Suprapubic skin (tissue), 4 donors: ENCODE results near the gene PAK2.

Source experiments
- EP300 ChIP-seq: sonication (generic); formaldehyde crosslinking; IDR thresholded peaks from one replicate; pipeline ENCODE4 v1.6.1; 2017; ENCODE audit warnings: antibody characterized with exemption
- POLR2A ChIP-seq, 2 donors: fragments of 450-650 bp; IDR thresholded peaks; one replicate each; pipeline ENCODE4 v1.6.1; 2017; ENCODE audit warnings: antibody characterized with exemption in 2 of 2, mild to moderate bottlenecking in 2 of 2, moderate library complexity in 2 of 2
- POLR2AphosphoS5 ChIP-seq, 3 donors: sonication (generic); formaldehyde crosslinking; IDR thresholded peaks; one replicate each; pipeline ENCODE4 v1.6.1; 2017; ENCODE audit warnings: antibody characterized with exemption in 3 of 3
- TF ChIP-seq, protein P1 (sequence below), 2 donors: fragments of 200-600 bp in 1 of 2; fragments of 450-650 bp in 1 of 2; sonication (generic) in 1 of 2; IDR thresholded peaks; one replicate each; pipeline ENCODE4 v1.5.1; 2016 to 2019; ENCODE audit warnings: antibody characterized with exemption in 2 of 2, mild to moderate bottlenecking in 1 of 2, moderate library complexity in 1 of 2

DNA sequence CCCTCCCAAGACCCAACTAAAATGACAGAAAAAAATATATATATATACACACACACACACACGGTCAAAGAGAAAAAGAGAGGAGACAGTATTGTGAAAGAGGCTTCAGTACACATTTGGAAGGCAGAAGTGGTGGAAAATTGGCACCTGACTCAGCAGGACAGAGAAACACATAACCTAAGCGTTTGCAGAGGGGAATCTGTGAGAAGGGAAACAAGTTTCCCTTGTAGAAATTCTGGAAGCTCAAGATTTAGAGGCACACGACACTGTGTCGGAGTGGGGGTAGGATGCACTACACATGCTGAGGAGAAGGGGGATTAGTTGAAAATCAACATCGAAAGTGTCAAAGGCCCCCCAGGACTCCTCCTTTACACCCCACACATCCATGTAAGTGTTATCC, 53.1 kb downstream of the PAK2 start:
- TF ChIP-seq, protein P1, sequence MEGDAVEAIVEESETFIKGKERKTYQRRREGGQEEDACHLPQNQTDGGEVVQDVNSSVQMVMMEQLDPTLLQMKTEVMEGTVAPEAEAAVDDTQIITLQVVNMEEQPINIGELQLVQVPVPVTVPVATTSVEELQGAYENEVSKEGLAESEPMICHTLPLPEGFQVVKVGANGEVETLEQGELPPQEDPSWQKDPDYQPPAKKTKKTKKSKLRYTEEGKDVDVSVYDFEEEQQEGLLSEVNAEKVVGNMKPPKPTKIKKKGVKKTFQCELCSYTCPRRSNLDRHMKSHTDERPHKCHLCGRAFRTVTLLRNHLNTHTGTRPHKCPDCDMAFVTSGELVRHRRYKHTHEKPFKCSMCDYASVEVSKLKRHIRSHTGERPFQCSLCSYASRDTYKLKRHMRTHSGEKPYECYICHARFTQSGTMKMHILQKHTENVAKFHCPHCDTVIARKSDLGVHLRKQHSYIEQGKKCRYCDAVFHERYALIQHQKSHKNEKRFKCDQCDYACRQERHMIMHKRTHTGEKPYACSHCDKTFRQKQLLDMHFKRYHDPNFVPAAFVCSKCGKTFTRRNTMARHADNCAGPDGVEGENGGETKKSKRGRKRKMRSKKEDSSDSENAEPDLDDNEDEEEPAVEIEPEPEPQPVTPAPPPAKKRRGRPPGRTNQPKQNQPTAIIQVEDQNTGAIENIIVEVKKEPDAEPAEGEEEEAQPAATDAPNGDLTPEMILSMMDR (IDR thresholded peaks at IDR 0.05) = no peak
- no peak for TF ChIP-seq POLR2A (IDR thresholded peaks at IDR 0.05)
- TF ChIP-seq POLR2AphosphoS5 (IDR thresholded peaks at IDR 0.05) = no peak
- no peak for TF ChIP-seq EP300
